Mesendoderm (in vitro differentiated cells): ENCODE measurements around the gene LENG1.

Experiments used
- DNase-seq: peaks from one replicate; pipeline ENCODE4 v3.0.0; 2013
- H2AK5ac ChIP-seq: 2 replicates; pipeline ENCODE4 v1.6.1; 2013; ENCODE audit warnings: low read length, inconsistent platforms
- H2BK120ac ChIP-seq: 2 replicates; pipeline ENCODE4 v1.6.1; 2013; ENCODE audit warnings: low read depth, mild to moderate bottlenecking, low read length, moderate library complexity, mixed read lengths
- H2BK15ac ChIP-seq: replicated peaks from 2 replicates; pipeline ENCODE4 v1.6.1; 2013; ENCODE audit warnings: low read depth, mild to moderate bottlenecking, moderate library complexity
- H2BK5ac ChIP-seq: 2 replicates; pipeline ENCODE4 v1.6.1; 2013; ENCODE audit warnings: low read length, inconsistent platforms
- H3K18ac ChIP-seq: 2 replicates; pipeline ENCODE4 v1.6.1; 2013; ENCODE audit warnings: mild to moderate bottlenecking, low read length, mixed read lengths
- H3K23ac ChIP-seq: one replicate; pipeline ENCODE4 v1.6.1; 2013; ENCODE audit warnings: low read length
- H3K27ac ChIP-seq: 2 replicates; pipeline ENCODE4 v1.5.1; 2013; ENCODE audit warnings: low read depth, mild to moderate bottlenecking, inconsistent platforms, low read length, moderate library complexity
- H3K27me3 ChIP-seq: 2 replicates; pipeline ENCODE4 v1.6.1; 2013; ENCODE audit warnings: low read length, control low read depth, mild to moderate bottlenecking, inconsistent platforms; ENCODE audit not compliant: insufficient read depth, poor library complexity
- H3K36me3 ChIP-seq: 2 replicates; pipeline ENCODE4 v1.6.1; 2013; ENCODE audit warnings: low read length, inconsistent platforms; ENCODE audit not compliant: control insufficient read depth, insufficient read depth
- H3K4ac ChIP-seq: one replicate; pipeline ENCODE4 v1.6.1; 2013; ENCODE audit warnings: low read depth, mild to moderate bottlenecking, low read length, moderate library complexity
- H3K4me1 ChIP-seq: 2 replicates; pipeline ENCODE4 v1.6.1; 2013; ENCODE audit warnings: low read depth, low read length, inconsistent platforms; ENCODE audit not compliant: control insufficient read depth
- H3K4me2 ChIP-seq: 2 replicates; pipeline ENCODE4 v1.6.1; 2013; ENCODE audit warnings: low read length
- H3K4me3 ChIP-seq: 2 replicates; pipeline ENCODE4 v1.5.1; 2013; ENCODE audit warnings: mild to moderate bottlenecking, low read length
- H3K56ac ChIP-seq: one replicate; pipeline ENCODE4 v1.6.1; 2013; ENCODE audit warnings: low read length
- H3K79me1 ChIP-seq: 2 replicates; pipeline ENCODE4 v1.6.1; 2013; ENCODE audit warnings: low read length, inconsistent platforms
- H3K79me2 ChIP-seq: 2 replicates; pipeline ENCODE4 v1.6.1; 2013; ENCODE audit warnings: mild to moderate bottlenecking, low read length; ENCODE audit not compliant: control insufficient read depth, insufficient read depth
- H3K9ac ChIP-seq: 2 replicates; pipeline ENCODE4 v1.6.1; 2013; ENCODE audit warnings: low read length, inconsistent platforms
- H4K5ac ChIP-seq: one replicate; pipeline ENCODE4 v1.6.1; 2013; ENCODE audit warnings: low read length
- H4K8ac ChIP-seq: one replicate; pipeline ENCODE4 v1.6.1; 2013; ENCODE audit warnings: low read depth, mild to moderate bottlenecking, control low read depth, low read length, moderate library complexity
- WGBS: extraction: QIAGEN DNeasy Blood & Tissue Kit; methylation state at CpG from one replicate; pipeline ENCODE4 v1.1.7; 2013; ENCODE audit warnings: low lambda C conversion rate, missing lambda C conversion rate; ENCODE audit not compliant: insufficient coverage; ENCODE audit errors: extremely low coverage; 5-methylcytosine and 5-hydroxymethylcytosine counted together

LENG1 gene

DNA sequence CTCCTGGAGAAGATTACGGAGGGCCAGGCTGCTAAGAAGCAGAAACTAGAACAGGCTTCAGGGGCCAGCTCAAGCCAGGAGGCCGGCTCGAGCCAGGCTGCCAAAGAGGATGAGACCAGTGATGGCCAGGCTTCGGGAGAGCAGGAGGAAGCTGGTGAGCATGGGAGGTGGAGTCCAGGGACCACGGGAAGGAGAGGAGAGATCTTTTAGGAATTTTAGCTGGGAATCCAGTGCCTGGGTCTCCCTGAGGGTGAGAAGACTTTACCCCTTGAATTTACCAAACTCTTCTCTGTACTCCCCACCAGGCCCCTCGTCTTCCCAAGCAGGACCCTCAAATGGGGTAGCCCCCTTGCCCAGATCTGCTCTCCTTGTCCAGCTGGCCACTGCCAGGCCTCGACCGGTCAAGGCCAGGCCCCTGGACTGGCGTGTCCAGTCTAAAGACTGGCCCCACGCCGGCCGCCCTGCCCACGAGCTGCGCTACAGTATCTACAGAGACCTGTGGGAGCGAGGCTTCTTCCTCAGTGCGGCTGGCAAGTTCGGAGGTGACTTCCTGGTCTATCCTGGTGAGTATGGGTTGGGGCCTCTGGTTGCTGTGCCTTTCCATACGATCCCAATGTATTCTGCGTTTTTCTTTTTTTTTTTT is 32.4 kb upstream of the LENG1 start:
- peaks cover 25% of the 10 kb centered on the region for H3K79me2 ChIP-seq
- no peak overlapping the region for H4K5ac ChIP-seq
- H3K56ac ChIP-seq: peak overlapping the region; percentile 98
- H2BK5ac ChIP-seq: no peak overlapping the region
- H3K27me3 ChIP-seq: no peaks in the 10 kb centered on the region
- H2BK15ac ChIP-seq: no peak overlapping the region
- H3K4ac ChIP-seq: no peak overlapping the region
- peaks cover 11% of the 10 kb centered on the region for H3K36me3 ChIP-seq
- peak overlapping the region; percentile 89 for H3K4me3 ChIP-seq
- no peak overlapping the region for H4K8ac ChIP-seq
- H3K27ac ChIP-seq: peak overlapping the region; percentile 91
- no peak overlapping the region for H2BK120ac ChIP-seq
- no peak overlapping the region for H3K23ac ChIP-seq
- WGBS: no CpG with 5 or more reads among the region's 19 CpGs
- H3K9ac ChIP-seq: peak overlapping the region; percentile 97
- peak overlapping the region; percentile 90 for H3K4me2 ChIP-seq
- peak overlapping the region; percentile 9 for H3K18ac ChIP-seq
- no peak for DNase-seq
- H3K4me1 ChIP-seq: peaks cover 3% of the 10 kb centered on the region
- peaks cover 24% of the 10 kb centered on the region for H3K79me1 ChIP-seq
- H2AK5ac ChIP-seq: no peak overlapping the region

DNA sequence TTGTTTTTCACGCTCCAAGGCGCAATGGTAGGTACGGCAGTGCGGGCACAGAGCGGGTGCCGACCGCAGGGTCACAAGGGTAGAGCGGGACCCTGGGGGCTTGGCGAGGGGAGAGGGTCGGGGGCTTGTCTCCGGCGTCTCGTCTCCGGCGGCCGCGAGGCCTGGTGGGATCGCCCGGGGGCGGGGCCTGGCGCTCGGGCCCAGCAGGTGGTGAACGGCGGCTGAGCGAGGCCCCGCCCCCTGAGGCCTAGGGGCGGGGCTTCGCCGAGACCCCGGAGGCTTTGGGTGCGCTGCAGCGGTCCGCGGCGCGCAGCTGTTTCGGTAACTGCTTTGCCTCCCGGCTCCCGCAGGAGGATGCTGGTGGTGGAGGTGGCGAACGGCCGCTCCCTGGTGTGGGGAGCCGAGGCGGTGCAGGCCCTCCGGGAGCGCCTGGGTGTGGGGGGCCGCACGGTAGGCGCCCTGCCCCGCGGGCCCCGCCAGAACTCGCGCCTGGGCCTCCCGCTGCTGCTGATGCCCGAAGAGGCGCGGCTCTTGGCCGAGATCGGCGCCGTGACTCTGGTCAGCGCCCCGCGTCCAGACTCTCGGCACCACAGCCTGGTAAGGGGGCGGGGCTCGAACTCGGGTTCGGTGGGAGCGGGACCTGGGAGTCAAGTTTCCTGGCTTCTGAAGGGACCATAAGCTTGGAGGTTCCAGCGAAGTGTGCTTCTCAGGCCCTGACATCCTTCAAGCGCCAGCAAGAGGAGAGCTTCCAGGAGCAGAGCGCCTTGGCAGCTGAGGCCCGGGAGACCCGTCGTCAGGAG is 31.7 kb upstream of the LENG1 start, which contains the start of gene TSEN34:
Gene TSEN34, plus strand, starts transcription at position 298 of the 800 bp plus-strand sequence. Its CDS starts 57 bp downstream, at position 355.
- H2BK15ac ChIP-seq: no peak within 1 kb of the TSS
- peaks cover 3% of the 10 kb centered on the region for H3K4me1 ChIP-seq
- peaks cover 11% of the 10 kb centered on the region for H3K36me3 ChIP-seq
- H3K79me1 ChIP-seq: peaks cover 30% of the 10 kb centered on the region
- no peak within 1 kb of the TSS for H2BK120ac ChIP-seq
- no peak within 1 kb of the TSS for H2AK5ac ChIP-seq
- H3K4me3 ChIP-seq: peak within 1 kb of the TSS; percentile 89
- H4K8ac ChIP-seq: peak within 1 kb of the TSS; percentile 42
- H3K4me2 ChIP-seq: peak within 1 kb of the TSS; percentile 90
- H3K79me2 ChIP-seq: peaks cover 25% of the 10 kb centered on the region
- WGBS: no CpG with 5 or more reads among the region's 77 CpGs
- DNase-seq: peak; percentile 64
- peak within 1 kb of the TSS; percentile 74 for H3K4ac ChIP-seq
- H3K27ac ChIP-seq: peak within 1 kb of the TSS; percentile 100
- H3K18ac ChIP-seq: peak within 1 kb of the TSS; percentile 71
- peak within 1 kb of the TSS; percentile 97 for H2BK5ac ChIP-seq
- H3K9ac ChIP-seq: peak within 1 kb of the TSS; percentile 97
- H3K23ac ChIP-seq: peak within 1 kb of the TSS; percentile 80
- no peak within 1 kb of the TSS for H4K5ac ChIP-seq
- peak within 1 kb of the TSS; percentile 98 for H3K56ac ChIP-seq
- H3K27me3 ChIP-seq: no peaks in the 10 kb centered on the region

DNA sequence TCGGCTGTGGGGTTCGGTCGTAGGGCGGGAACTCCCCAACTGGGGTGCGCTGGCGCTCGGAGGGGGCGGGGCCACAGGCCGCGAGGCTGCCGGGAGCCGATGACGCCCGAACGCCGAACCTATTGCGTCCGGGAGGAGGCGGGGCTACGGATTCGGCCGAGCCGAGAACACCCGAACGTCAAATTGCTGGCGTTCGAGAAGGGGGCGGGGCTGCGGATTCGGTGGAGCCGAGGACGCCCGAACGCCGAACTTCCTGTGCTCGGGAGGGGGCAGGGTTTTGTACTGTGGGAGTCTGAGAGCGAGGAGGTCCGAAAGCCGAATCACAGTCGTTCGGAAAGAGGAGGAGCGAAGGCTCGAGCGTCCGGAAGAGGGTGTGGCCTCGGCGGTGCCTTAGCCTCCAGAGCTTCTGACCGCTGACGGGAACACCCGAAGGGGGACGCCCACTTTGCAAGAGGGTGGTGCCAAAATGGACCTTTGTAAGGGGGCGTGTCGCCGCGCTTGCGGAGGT is 31.0 kb upstream of the LENG1 start:
- Histone ChIP-seq H4K5ac (no peak overlapping the region), H3K79me1 (peaks cover 30% of the 10 kb centered on the region), H2BK15ac (no peak overlapping the region), H3K27ac (peak overlapping the region; percentile 100), H3K23ac (no peak overlapping the region), H3K4ac (peak overlapping the region; percentile 74), H3K4me2 (peak overlapping the region; percentile 87), H3K56ac (peak overlapping the region; percentile 98), H2AK5ac (no peak overlapping the region), H3K4me3 (peak overlapping the region; percentile 86), H2BK5ac (peak overlapping the region; percentile 97), H3K9ac (peak overlapping the region; percentile 97), H4K8ac (peak overlapping the region; percentile 42), H3K27me3 (no peaks in the 10 kb centered on the region), H3K4me1 (peaks cover 3% of the 10 kb centered on the region), H3K18ac (peak overlapping the region; percentile 71), H2BK120ac (no peak overlapping the region), H3K36me3 (peaks cover 11% of the 10 kb centered on the region), H3K79me2 (peaks cover 25% of the 10 kb centered on the region)
- peak; percentile 100 for DNase-seq
- WGBS: no CpG with 5 or more reads among the region's 56 CpGs

DNA sequence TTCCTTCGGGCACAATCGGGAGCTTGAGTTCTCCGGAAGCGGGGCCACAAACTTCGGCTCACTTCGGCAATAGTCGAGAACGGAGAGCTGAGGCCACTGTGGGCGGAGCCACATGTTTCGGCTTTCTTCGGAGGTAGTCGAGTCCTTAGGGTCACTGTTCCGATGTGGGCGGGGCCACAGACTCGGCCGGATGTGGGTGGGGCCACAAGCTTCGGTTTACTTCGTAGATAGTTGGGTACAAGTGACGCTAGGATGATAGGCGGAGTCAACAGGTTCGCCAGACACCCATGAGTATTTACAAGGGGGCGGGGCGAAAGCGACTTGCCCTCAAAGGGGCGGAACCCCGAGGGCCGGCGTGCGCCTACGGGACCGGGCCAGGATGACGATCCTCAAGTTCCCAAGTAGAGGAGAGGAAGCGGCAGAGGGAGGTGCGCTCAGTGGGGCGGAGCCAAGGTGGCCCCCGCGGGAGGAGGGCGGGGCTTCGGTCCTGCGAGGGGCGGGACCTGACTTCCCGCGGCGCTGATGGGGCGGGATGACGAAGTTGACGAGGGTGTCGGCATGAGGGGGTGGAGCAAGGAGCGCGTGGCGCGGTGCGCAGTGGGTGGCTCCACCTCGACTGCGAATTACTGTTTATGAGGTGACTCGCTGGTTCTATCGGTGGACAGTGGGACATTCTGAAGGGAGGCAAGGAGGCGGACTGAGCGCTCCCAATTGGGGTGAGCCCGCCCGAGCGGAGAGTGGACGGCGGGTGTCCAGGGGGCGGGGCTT is 30.4 kb upstream of the LENG1 start:
- peak overlapping the region; percentile 42 for H4K8ac ChIP-seq
- peaks cover 8% of the 10 kb centered on the region for H3K36me3 ChIP-seq
- no peak overlapping the region for H3K23ac ChIP-seq
- H3K27ac ChIP-seq: peak overlapping the region; percentile 93
- no CpG with 5 or more reads among the region's 65 CpGs for WGBS
- H3K4me3 ChIP-seq: peak overlapping the region; percentile 61
- peaks cover 25% of the 10 kb centered on the region for H3K79me2 ChIP-seq
- peak; percentile 100 for DNase-seq
- H2BK120ac ChIP-seq: no peak overlapping the region
- no peak overlapping the region for H2AK5ac ChIP-seq
- H3K4me2 ChIP-seq: peak overlapping the region; percentile 65
- peak overlapping the region; percentile 92 for H3K9ac ChIP-seq
- no peaks in the 10 kb centered on the region for H3K27me3 ChIP-seq
- H3K18ac ChIP-seq: peak overlapping the region; percentile 71
- H2BK5ac ChIP-seq: peak overlapping the region; percentile 92
- H3K4ac ChIP-seq: peak overlapping the region; percentile 74
- H3K79me1 ChIP-seq: peaks cover 30% of the 10 kb centered on the region
- no peak overlapping the region for H2BK15ac ChIP-seq
- no peak overlapping the region for H4K5ac ChIP-seq
- peak overlapping the region; percentile 98 for H3K56ac ChIP-seq
- peaks cover 3% of the 10 kb centered on the region for H3K4me1 ChIP-seq

DNA sequence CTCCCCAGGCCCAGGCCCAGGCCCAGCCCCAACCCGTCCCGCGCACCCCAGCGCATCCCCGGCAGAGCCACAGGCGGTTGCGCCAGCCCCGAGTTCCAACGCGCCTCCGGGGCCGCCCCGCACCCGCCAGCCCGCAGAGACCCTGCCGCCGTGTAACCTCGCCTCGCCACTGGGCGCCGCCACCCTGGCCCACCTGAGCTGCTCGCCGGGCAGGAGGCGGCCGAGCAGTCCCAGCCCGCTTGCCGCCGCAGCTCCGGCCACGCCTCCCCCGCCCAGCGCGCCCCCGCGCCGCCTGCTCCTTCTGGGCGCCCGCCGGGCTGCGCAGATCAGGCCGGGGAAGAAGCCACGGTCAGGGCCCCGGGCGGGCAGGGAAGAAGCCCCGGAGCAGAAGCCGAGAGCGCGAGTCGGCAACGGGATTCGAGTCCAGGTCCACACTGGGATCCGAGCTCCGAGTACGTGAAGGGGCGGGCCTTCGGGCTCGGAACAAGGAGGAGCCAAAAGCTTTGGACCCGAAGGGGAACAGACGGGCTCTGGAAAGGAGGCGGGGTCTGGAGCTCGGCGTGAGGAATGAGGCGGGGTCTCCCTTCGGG is 29.7 kb upstream of the LENG1 start, which contains the start of gene MBOAT7:
Gene MBOAT7, minus strand, starts transcription at position 436 of the 590 bp plus-strand sequence. CDS start 1,072 bp downstream, outside the sequence.
- DNase-seq: no peak
- H3K4me1 ChIP-seq: peaks cover 3% of the 10 kb centered on the region

More for the DNA sequence above, 29.7 kb upstream of the LENG1 start, which contains the start of gene MBOAT7:
- peak within 1 kb of the TSS; percentile 96 for H3K27ac ChIP-seq
- peak within 1 kb of the TSS; percentile 42 for H4K8ac ChIP-seq
- H3K9ac ChIP-seq: peak within 1 kb of the TSS; percentile 92
- peak within 1 kb of the TSS; percentile 86 for H3K4ac ChIP-seq
- H3K18ac ChIP-seq: peak within 1 kb of the TSS; percentile 85
- no peak within 1 kb of the TSS for H2BK120ac ChIP-seq
- no peak within 1 kb of the TSS for H2BK15ac ChIP-seq
- no peak within 1 kb of the TSS for H2AK5ac ChIP-seq
- peak within 1 kb of the TSS; percentile 92 for H2BK5ac ChIP-seq
- peak within 1 kb of the TSS; percentile 61 for H3K4me3 ChIP-seq
- peak within 1 kb of the TSS; percentile 90 for H3K4me2 ChIP-seq
- H4K5ac ChIP-seq: no peak within 1 kb of the TSS
- H3K23ac ChIP-seq: peak within 1 kb of the TSS; percentile 24
- H3K56ac ChIP-seq: peak within 1 kb of the TSS; percentile 98
- H3K79me2 ChIP-seq: peaks cover 25% of the 10 kb centered on the region
- WGBS: no CpG with 5 or more reads among the region's 64 CpGs
- H3K36me3 ChIP-seq: peaks cover 8% of the 10 kb centered on the region
- no peaks in the 10 kb centered on the region for H3K27me3 ChIP-seq
- peaks cover 30% of the 10 kb centered on the region for H3K79me1 ChIP-seq
